GM10847 (cell line): ENCODE results near the gene MCM3AP.

Source experiments
- POLR2A ChIP-seq: IDR thresholded peaks from 2 replicates; pipeline ENCODE4 v1.6.1; 2011; ENCODE audit not compliant: insufficient read length; ENCODE audit errors: extremely low read depth

The MCM3AP gene

GRCh38 chr21:46295177-46295770 is 9.9 kb upstream of the MCM3AP start:
- TF ChIP-seq POLR2A = no peak

DNA sequence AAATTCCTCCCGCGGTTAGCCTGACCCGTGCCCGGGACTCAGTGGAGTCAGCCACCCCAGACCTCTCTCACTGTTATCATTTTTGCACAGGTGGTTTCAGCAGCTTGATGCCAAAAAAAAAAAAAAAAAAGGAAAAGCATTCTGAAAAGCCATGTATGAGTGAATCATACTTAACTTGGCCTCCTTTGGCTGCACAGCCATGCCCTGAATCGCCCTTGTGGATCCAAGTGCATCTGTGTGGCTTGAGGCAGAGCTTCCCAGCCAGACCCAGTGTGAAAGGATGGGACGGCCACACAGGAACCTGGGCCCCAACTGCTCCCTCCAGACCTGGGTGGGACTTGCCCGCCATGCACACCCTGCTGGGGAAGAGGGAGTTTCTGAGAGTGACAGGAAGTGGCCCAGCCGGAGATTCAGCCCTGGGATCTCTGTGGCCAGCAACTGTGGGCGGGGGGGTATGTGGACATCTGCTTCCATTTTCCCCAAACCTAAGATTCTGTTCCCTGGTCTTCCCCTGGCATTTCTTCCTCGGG is 9.3 kb upstream of the MCM3AP start:
- TF ChIP-seq POLR2A = no peak

GRCh38 chr21:46291561-46291960 is 6.2 kb upstream of the MCM3AP start:
- no peak for TF ChIP-seq POLR2A

DNA sequence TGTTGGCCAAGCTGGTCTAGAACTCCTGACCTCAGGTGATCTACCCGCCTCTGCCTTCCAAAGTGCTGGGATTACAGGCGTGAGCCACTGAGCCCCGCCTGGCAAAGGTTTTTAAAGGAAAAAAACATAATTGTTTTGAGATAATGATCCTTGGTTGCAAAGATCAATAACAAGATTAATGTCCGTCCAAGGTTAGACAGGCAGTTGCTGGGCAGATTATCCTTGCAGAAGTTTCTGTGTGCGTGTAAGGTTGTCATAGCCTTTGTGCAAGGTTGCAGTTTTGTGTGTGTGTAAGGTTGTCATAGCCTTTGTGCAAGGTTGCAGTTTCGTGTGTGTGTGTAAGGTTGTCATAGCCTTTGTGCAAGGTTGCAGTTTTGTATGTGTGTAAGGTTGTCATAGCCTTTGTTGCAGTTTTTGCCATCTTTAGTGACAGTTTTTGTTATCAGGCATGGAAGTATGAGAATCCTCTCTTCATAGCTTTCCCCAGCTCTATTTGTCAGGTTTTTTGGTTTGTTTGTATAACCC is 4.3 kb upstream of the MCM3AP start:
- TF ChIP-seq POLR2A = no peak

DNA sequence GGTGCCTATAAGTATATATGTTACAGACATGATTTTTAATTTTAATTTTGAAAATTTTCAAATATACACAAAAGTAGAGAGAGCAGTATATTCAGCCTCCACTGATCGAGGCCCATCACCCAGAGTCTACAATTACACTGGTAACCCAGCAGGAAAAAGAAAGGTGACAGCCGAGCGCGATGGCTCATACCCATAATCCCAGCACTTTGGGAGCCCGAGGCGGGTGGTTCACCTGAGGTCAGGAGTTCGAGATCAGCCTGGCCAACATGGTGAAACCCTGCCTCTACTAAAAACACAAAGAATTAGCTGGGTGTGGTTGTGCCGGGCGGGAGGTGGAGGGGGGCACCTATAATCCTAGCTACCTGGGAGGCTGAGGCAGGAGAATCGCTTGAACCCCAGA is 2.1 kb upstream of the MCM3AP start:
- no peak for TF ChIP-seq POLR2A

DNA sequence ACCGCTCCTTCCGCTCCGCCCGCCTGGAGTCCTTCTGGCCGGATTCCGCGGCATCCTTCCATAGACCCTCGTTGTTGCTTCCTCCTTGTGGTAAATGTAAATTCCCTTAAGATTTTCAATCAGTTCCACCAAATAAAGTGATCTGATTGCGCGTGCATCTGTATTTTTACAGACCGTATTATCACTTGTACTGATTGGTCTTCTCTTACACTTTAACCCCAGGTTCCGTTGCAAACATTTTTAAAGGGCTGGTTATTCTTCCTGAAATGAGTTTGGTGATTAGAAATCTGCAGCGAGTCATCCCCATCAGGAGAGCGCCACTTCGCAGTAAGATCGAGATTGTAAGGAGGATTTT is 1.2 kb upstream of the MCM3AP start:
- no peak for TF ChIP-seq POLR2A

DNA sequence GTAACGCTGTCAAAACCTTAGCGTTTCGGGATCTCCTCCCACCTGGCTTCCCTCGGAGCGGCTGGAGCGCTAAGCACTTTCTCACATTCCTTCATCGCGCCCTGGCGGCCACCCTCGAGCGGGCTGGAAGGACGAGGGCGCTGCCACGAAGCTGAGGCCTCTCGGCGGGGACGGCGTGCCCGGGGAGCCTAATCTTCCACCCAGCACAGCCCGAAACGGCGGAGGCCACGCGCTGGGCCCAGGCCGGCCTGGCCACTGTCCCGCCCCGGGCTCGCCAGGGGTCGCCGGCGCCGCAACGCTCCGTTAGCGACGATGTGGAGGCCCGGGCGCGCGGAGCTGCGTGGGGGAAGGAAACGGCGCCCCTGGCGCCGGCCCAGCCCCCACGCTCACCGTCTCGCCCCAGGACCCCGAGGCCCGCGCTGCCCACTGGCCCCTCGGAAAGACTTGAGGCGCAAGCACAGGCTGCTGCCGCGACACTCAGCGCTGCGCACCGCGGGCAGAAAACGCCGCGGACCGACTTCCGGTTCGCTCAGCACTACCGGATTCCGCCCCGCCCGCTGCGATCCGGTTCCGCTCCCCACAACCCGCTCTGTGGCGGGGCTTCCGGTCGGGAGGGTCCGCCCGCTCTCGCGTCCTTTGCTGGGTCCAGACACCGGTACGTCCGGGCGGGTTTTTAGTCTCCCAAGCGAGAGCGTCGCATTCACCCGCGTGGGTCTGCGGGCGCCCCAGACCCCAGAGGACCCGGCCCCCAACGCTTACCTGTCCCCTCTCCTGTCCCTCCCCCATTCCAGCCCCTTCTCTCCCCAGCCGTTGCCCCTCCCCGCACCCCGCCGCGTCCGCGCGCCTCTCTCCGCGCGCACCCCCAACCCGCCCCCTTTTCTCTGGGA is 593 bp upstream of the MCM3AP start, which contains the start of gene YBEY:
TSS of gene YBEY (plus strand) at position 582 of the 887 bp plus-strand sequence. CDS start 572 bp downstream, outside the sequence.
- TF ChIP-seq POLR2A = peak; percentile 49

- no peak for TF ChIP-seq POLR2A
Measured at GRCh38 chr21:46284733-46285132, 678 bp downstream of the MCM3AP start.

- TF ChIP-seq POLR2A = no peak
Measured at GRCh38 chr21:46284077-46284644, 1.2 kb downstream of the MCM3AP start.

DNA sequence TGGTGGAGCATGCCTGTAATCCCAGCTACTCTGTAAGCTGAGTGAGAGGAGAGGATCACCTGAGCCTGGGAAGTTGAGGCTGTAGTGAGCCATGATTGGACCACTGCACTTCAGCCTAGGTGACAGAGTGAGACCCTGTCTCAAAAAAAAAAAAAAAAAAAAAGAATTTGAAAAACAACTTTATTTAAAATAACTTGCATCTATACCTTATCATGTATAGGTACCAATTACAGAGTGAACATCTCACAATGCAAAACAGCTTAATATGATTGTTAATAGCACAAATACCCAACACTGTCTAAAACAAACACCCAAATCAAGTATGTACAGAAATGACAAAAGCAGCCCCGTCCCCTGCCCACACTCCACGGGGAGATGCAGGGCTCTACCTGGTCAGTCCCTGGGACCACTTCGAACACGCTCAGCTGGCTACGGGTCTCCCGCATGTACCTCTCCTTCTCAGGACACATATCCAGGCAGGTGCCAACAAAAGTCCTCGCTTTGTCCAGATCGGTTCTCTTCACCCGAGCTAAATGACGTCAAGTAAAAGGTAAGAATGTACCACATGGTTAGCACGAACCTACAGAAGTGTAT is 10.5 kb downstream of the MCM3AP start:
- no peak for TF ChIP-seq POLR2A

DNA sequence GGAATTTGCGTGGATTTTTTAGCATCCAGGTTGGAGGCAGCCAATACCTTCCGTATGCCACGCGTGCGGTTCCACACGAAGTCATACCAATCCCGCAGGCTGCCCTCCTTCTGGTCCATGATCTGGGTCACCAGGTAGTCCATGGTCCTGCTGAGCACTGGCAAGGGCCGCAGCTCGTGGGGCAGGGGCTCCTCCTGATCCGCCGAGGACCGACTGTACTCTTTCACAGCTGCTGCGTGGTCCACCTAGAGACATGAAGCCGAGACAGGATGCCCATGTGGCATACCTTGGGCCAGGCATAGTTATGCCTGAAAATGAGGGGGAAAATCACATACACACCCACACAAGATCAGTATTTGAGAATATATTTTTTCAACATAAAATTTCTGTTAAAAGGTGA is 12.1 kb downstream of the MCM3AP start:
- no peak for TF ChIP-seq POLR2A

GRCh38 chr21:46269466-46269865 is 15.9 kb downstream of the MCM3AP start:
- TF ChIP-seq POLR2A = no peak

DNA sequence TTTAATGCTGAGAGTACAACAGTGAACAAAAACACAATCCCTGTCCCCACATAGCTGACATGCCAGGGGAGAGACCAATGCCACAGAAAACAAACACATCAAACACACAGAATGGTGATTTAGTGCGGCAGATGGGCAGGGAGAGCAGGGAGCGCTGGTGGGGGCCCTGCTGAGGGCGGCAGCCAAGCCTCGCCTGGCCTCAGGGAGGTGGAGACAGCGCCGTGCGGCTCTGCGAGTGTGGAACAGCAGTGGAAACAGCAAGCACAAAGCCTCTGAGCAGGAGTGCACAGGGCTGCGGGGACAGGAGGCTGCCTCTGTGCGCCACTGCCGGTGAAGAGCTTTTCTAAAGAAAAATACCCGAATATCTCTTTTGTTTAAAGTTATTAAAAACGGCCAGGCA is 17.0 kb downstream of the MCM3AP start:
- TF ChIP-seq POLR2A = no peak

DNA sequence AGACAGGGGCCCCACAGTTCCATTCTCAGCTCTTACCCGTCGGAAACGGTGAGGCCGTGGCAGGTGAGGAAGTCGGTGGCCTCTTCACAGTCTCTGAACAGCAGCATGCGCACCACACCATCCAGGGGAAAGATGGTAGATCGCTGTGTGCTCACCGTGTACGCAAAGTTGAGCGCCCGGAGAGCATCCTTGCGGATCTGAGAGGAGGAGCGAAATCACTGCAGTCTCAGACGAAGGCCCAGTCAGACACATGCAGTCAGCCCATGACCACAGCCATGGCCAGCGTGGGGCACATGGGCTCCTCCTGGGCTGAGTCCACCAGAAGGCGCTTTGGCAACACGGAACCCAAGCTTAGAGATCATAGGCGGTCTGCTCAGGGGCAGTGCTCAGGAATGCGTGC is 18.5 kb downstream of the MCM3AP start:
- TF ChIP-seq POLR2A = no peak

DNA sequence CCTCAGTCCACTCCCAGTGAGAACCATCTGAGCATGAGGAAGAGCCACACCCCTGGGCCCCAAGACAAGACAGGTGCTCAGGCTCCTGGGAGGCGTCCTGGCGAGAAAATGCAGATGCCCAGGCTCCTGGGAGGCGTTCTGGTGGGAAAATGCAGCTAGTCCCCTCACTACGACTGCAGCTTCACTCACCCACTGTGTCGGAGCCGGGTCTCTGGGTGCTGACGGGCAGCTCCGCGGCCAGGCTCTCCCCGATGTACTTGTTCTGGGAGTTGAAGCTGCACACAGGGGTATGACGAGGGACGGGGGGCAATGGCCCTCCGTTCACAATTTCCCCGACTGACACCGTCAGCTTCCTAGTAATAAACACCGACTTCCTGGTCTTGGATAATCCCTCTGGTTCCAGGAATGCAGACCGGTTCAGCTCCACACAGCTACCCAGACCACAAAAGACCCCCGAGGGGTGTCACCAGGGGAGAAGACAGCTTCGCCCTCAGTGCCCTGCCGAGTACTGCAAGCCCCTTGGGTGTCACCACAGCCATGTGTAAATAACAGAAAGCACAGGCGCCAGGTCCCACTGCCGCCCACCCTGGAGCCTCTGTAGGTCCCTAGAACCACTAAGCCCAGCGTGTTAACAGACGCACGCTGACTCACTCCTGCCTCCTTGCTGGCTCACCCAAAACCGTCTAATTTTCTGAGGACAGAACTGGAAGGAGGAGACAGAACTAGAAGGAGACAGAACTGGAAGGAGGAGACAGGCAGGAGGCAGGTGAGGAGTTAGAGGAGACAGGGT is 19.5 kb downstream of the MCM3AP start:
- no peak for TF ChIP-seq POLR2A

GRCh38 chr21:46264690-46265144 is 20.7 kb downstream of the MCM3AP start:
- no peak for TF ChIP-seq POLR2A
